DMS53 treated with DMSO at 0.1 percent for 48 hours (cell line): ENCODE results near the gene ENAH.
"Not testable (repeated sequence)": the region's sequence is repeated elsewhere in the genome, so short reads cannot be mapped to it uniquely, and the experiment has no call there.

Experiments used
- DNase-seq: peaks from one replicate; lab custom pipeline; 2025; ENCODE audit not compliant: unreplicated experiment; lab: John Stamatoyannopoulos, UW

ENAH gene

GRCh38 chr1:225652729-225653462 lies at the start of gene ENAH:
TSS of gene ENAH (minus strand) at chr1:225653123. CDS start at chr1:225652690, 433 bp downstream.
- DNase-seq = peak; percentile 77

GRCh38 chr1:225700889-225701465 lies 48.1 kb upstream of the ENAH start:
- DNase-seq = no peak

- DNase-seq = no peak
These were observed 47.4 kb upstream of the ENAH start for GRCh38 chr1:225700164-225700821.

GRCh38 chr1:225699336-225699735 lies 46.4 kb upstream of the ENAH start:
- no peak for DNase-seq

GRCh38 chr1:225698194-225698593 lies 45.3 kb upstream of the ENAH start:
- not testable (repeated sequence) for DNase-seq

- no peak for DNase-seq
These were observed 44.5 kb upstream of the ENAH start for GRCh38 chr1:225697428-225697827.

- DNase-seq = no peak
These were observed 42.8 kb upstream of the ENAH start for GRCh38 chr1:225695578-225696337.

GRCh38 chr1:225694151-225694603 lies 41.3 kb upstream of the ENAH start:
- DNase-seq = peak; percentile 96

- DNase-seq = not testable (repeated sequence)
These were observed 40.8 kb upstream of the ENAH start for GRCh38 chr1:225693697-225694096.

- DNase-seq = no peak
These were observed 40.3 kb upstream of the ENAH start for GRCh38 chr1:225693085-225693696.

GRCh38 chr1:225692517-225692879 lies 39.6 kb upstream of the ENAH start:
- DNase-seq = no peak

- no peak for DNase-seq
These were observed 39.1 kb upstream of the ENAH start for GRCh38 chr1:225691861-225692516.

GRCh38 chr1:225691377-225691776 lies 38.5 kb upstream of the ENAH start:
- DNase-seq = peak; percentile 90

- no peak for DNase-seq
These were observed 37.0 kb upstream of the ENAH start for GRCh38 chr1:225689882-225690459.

- no peak for DNase-seq
These were observed 35.4 kb upstream of the ENAH start for GRCh38 chr1:225688345-225688744.

- DNase-seq = no peak
These were observed 32.7 kb upstream of the ENAH start for GRCh38 chr1:225685476-225686176.

GRCh38 chr1:225684741-225685140 lies 31.8 kb upstream of the ENAH start:
- no peak for DNase-seq

GRCh38 chr1:225681231-225681630 lies 28.3 kb upstream of the ENAH start:
- no peak for DNase-seq

GRCh38 chr1:225678545-225678944 lies 25.6 kb upstream of the ENAH start:
- no peak for DNase-seq
